ENCODE results near the gene RANBP1.

The RANBP1 gene

GRCh38 chr22:20169253-20169822 lies 53.4 kb downstream of the RANBP1 start:
- DNase-seq (ENCODE audit: extremely low read depth, low read depth): no peak
- no peak for TF ChIP-seq CTCF (IDR thresholded peaks at IDR 0.05; ENCODE audit: low read depth, low read length)

GRCh38 chr22:20170170-20170569 lies 54.3 kb downstream of the RANBP1 start:
- no peak for TF ChIP-seq CTCF (IDR thresholded peaks at IDR 0.05; ENCODE audit: low read depth, low read length)
- no peak for DNase-seq (ENCODE audit: extremely low read depth, low read depth)

- no peak for DNase-seq (ENCODE audit: extremely low read depth, low read depth)
- TF ChIP-seq CTCF (IDR thresholded peaks at IDR 0.05; ENCODE audit: low read depth, low read length): no peak
Measured at GRCh38 chr22:20171288-20172140, 55.6 kb downstream of the RANBP1 start.

GRCh38 chr22:20172141-20172613 lies 56.3 kb downstream of the RANBP1 start:
- TF ChIP-seq CTCF (IDR thresholded peaks at IDR 0.05; ENCODE audit: low read depth, low read length): no peak
- no peak for DNase-seq (ENCODE audit: extremely low read depth, low read depth)

- TF ChIP-seq CTCF (IDR thresholded peaks at IDR 0.05; ENCODE audit: low read depth, low read length): no peak
- no peak for DNase-seq (ENCODE audit: extremely low read depth, low read depth)
Measured at GRCh38 chr22:20173246-20173645, 57.3 kb downstream of the RANBP1 start.

GRCh38 chr22:20173772-20174171 lies 57.9 kb downstream of the RANBP1 start:
- TF ChIP-seq CTCF (IDR thresholded peaks at IDR 0.05; ENCODE audit: low read depth, low read length): no peak
- DNase-seq (ENCODE audit: extremely low read depth, low read depth): no peak
